ENCODE measurements around the gene KCTD7.
"Not testable (repeated sequence)": the region's sequence is repeated elsewhere in the genome, so short reads cannot be mapped to it uniquely, and the experiment has no call there.

The KCTD7 gene

GRCh38 chr7:66643395-66643794 lies 14.7 kb downstream of the KCTD7 start:
- no peak for TF ChIP-seq EZH2 (IDR thresholded peaks at IDR 0.05; ENCODE audit: borderline replicate concordance, low read depth, low read length, severe bottlenecking)
- TF ChIP-seq, protein P1, sequence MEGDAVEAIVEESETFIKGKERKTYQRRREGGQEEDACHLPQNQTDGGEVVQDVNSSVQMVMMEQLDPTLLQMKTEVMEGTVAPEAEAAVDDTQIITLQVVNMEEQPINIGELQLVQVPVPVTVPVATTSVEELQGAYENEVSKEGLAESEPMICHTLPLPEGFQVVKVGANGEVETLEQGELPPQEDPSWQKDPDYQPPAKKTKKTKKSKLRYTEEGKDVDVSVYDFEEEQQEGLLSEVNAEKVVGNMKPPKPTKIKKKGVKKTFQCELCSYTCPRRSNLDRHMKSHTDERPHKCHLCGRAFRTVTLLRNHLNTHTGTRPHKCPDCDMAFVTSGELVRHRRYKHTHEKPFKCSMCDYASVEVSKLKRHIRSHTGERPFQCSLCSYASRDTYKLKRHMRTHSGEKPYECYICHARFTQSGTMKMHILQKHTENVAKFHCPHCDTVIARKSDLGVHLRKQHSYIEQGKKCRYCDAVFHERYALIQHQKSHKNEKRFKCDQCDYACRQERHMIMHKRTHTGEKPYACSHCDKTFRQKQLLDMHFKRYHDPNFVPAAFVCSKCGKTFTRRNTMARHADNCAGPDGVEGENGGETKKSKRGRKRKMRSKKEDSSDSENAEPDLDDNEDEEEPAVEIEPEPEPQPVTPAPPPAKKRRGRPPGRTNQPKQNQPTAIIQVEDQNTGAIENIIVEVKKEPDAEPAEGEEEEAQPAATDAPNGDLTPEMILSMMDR (IDR thresholded peaks at IDR 0.05; ENCODE audit: borderline replicate concordance, extremely low read depth, low read length, poor library complexity, severe bottlenecking): no peak
- H4K20me1 ChIP-seq (ENCODE audit: insufficient read depth, low read length): no peaks in the 10 kb centered on the region
- H3K4me2 ChIP-seq (ENCODE audit: insufficient read depth, low read length): no peak overlapping the region
- H3K79me2 ChIP-seq (ENCODE audit: insufficient read depth, low read length): no peaks in the 10 kb centered on the region
- no peaks in the 10 kb centered on the region for H3K9me3 ChIP-seq (ENCODE audit: insufficient read depth, low read length, severe bottlenecking)
- DNase-seq (no peak), ATAC-seq (ENCODE audit: insufficient read depth, low read depth) (no peak)
- H3K27ac ChIP-seq (ENCODE audit: low read length): no peak overlapping the region
- no peaks in the 10 kb centered on the region for H3K4me1 ChIP-seq (ENCODE audit: insufficient read depth, low read length)
- H3K4me3 ChIP-seq (ENCODE audit: low read depth in 1 of 2, low read length in 2 of 2): no peak overlapping the region
- peaks cover 23% of the 10 kb centered on the region for H3K36me3 ChIP-seq (ENCODE audit: insufficient read depth, low read length)
- H3K27me3 ChIP-seq (ENCODE audit: insufficient read depth, low read length, poor library complexity): no peaks in the 10 kb centered on the region
- H3K9ac ChIP-seq (ENCODE audit: low read depth, low read length): no peak overlapping the region
- no peak overlapping the region for H2AFZ ChIP-seq (ENCODE audit: low read depth, low read length)

DNA sequence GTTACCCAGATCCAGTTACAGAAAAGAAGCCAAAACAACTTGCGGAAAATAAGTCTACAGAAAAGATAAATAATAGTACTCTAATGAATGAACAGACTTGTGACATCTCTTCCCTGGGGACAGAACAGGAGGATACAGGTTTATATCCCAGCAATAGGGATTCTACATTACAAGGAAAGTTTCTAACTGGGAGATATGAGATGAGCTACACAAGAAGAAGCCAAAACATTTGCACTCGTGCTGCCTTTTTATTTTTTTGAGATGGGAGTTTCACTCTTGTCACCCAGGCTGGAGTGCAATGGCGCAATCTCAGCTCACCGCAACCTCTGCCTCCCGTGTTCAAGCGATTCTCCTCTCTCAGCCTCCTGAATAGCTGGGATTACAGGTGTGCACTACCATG lies 22.3 kb downstream of the KCTD7 start:
- not testable (repeated sequence) for H3K4me2 ChIP-seq (ENCODE audit: insufficient read depth, low read length); H3K9ac ChIP-seq (ENCODE audit: low read depth, low read length)
- H3K79me2 ChIP-seq (ENCODE audit: insufficient read depth, low read length): peaks cover 28% of the 10 kb centered on the region

DNA sequence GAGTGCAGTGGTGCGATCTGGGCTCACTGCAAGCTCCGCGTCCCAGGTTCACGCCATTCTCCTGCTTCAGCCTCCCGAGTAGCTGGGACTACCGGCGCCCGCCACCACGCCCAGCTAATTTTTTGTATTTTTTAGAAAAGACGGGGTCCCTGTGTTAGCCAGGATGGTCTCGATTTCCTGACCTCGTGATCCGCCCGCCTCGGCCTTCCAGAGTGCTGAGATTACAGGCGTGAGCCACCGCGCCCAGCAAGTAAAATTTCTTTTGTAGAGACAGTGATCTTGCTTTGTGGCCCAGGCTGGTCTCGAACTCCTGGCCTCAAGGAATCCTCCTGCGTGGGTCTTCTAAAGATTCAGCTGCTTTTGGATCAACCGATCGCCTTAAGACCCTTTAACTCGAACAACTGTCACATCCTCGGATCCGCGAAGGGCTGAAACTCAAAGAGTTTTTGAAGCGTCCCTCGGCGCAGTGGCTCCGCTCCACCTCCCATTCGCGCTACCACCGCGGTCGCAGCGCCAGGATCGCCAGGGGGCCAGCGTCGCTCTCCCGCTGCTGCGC lies 25.1 kb downstream of the KCTD7 start:
- H3K36me3 ChIP-seq (ENCODE audit: insufficient read depth, low read length); H4K20me1 ChIP-seq (ENCODE audit: insufficient read depth, low read length); H3K27me3 ChIP-seq (ENCODE audit: insufficient read depth, low read length, poor library complexity); H3K9me3 ChIP-seq (ENCODE audit: insufficient read depth, low read length, severe bottlenecking); ATAC-seq (ENCODE audit: insufficient read depth, low read depth); DNase-seq: not testable (repeated sequence)
- Histone ChIP-seq H2AFZ (ENCODE audit: low read depth, low read length) (peak overlapping the region; percentile 93), H3K4me1 (ENCODE audit: insufficient read depth, low read length) (peaks cover 27% of the 10 kb centered on the region), H3K4me2 (ENCODE audit: insufficient read depth, low read length) (peak overlapping the region; percentile 93), H3K79me2 (ENCODE audit: insufficient read depth, low read length) (peaks cover 52% of the 10 kb centered on the region), H3K9ac (ENCODE audit: low read depth, low read length) (peak overlapping the region; percentile 81), H3K4me3 (ENCODE audit: low read depth in 1 of 2, low read length in 2 of 2) (peak overlapping the region; percentile 79 to 84), H3K27ac (ENCODE audit: low read length) (peak overlapping the region; percentile 86)
- TF ChIP-seq, protein P1 (IDR thresholded peaks at IDR 0.05; ENCODE audit: borderline replicate concordance, extremely low read depth, low read length, poor library complexity, severe bottlenecking): peak; percentile 36

More for the DNA sequence above, 22.3 kb downstream of the KCTD7 start:
- H3K36me3 ChIP-seq (ENCODE audit: insufficient read depth, low read length); H3K4me3 ChIP-seq (ENCODE audit: low read depth in 1 of 2, low read length in 2 of 2); H3K9me3 ChIP-seq (ENCODE audit: insufficient read depth, low read length, severe bottlenecking); H2AFZ ChIP-seq (ENCODE audit: low read depth, low read length); DNase-seq; ATAC-seq (ENCODE audit: insufficient read depth, low read depth); H4K20me1 ChIP-seq (ENCODE audit: insufficient read depth, low read length); H3K27me3 ChIP-seq (ENCODE audit: insufficient read depth, low read length, poor library complexity); H3K27ac ChIP-seq (ENCODE audit: low read length): not testable (repeated sequence)
- H3K4me1 ChIP-seq (ENCODE audit: insufficient read depth, low read length): peaks cover 21% of the 10 kb centered on the region

GRCh38 chr7:66654275-66655112 lies 25.8 kb downstream of the KCTD7 start:
- Histone ChIP-seq H3K4me1 (ENCODE audit: insufficient read depth, low read length) (peaks cover 27% of the 10 kb centered on the region), H2AFZ (ENCODE audit: low read depth, low read length) (peak overlapping the region; percentile 93), H3K79me2 (ENCODE audit: insufficient read depth, low read length) (peaks cover 59% of the 10 kb centered on the region), H3K9ac (ENCODE audit: low read depth, low read length) (peak overlapping the region; percentile 81), H3K27ac (ENCODE audit: low read length) (peak overlapping the region; percentile 86), H4K20me1 (ENCODE audit: insufficient read depth, low read length) (peaks cover 7% of the 10 kb centered on the region; the same call in 1 of the 2 replicates), H3K27me3 (ENCODE audit: insufficient read depth, low read length, poor library complexity) (no peaks in the 10 kb centered on the region), H3K36me3 (ENCODE audit: insufficient read depth, low read length) (no peaks in the 10 kb centered on the region; the same call in 1 of the 2 replicates), H3K4me3 (ENCODE audit: low read depth in 1 of 2, low read length in 2 of 2) (peak overlapping the region; percentile 79 to 84), H3K4me2 (ENCODE audit: insufficient read depth, low read length) (peak overlapping the region; percentile 93), H3K9me3 (ENCODE audit: insufficient read depth, low read length, severe bottlenecking) (no peaks in the 10 kb centered on the region)
- ATAC-seq (ENCODE audit: insufficient read depth, low read depth): peak; percentile 94
- TF ChIP-seq EZH2 (IDR thresholded peaks at IDR 0.05; ENCODE audit: borderline replicate concordance, low read depth, low read length, severe bottlenecking): no peak
- TF ChIP-seq, protein P1 (IDR thresholded peaks at IDR 0.05; ENCODE audit: borderline replicate concordance, extremely low read depth, low read length, poor library complexity, severe bottlenecking): no peak
- DNase-seq: peak; percentile 97

- Histone ChIP-seq H3K4me1 (ENCODE audit: insufficient read depth, low read length) (peaks cover 27% of the 10 kb centered on the region), H3K4me3 (ENCODE audit: low read depth in 1 of 2, low read length in 2 of 2) (peak overlapping the region; percentile 79 to 84), H3K79me2 (ENCODE audit: insufficient read depth, low read length) (peaks cover 62% of the 10 kb centered on the region), H3K4me2 (ENCODE audit: insufficient read depth, low read length) (peak overlapping the region; percentile 93), H3K27ac (ENCODE audit: low read length) (peak overlapping the region; percentile 63), H3K9ac (ENCODE audit: low read depth, low read length) (peak overlapping the region; percentile 81), H2AFZ (ENCODE audit: low read depth, low read length) (peak overlapping the region; percentile 93)
- not testable (repeated sequence) for H3K27me3 ChIP-seq (ENCODE audit: insufficient read depth, low read length, poor library complexity); DNase-seq; H3K9me3 ChIP-seq (ENCODE audit: insufficient read depth, low read length, severe bottlenecking); H3K36me3 ChIP-seq (ENCODE audit: insufficient read depth, low read length); H4K20me1 ChIP-seq (ENCODE audit: insufficient read depth, low read length)
- ATAC-seq (ENCODE audit: insufficient read depth, low read depth): peak; percentile 3; the same call in 2 of the 3 replicates
These were observed 26.6 kb downstream of the KCTD7 start for GRCh38 chr7:66655113-66655806.
